ENCODE measurements around the gene KNDC1. TPM values are rescaled to one million over a fixed set of nuclear protein-coding genes. Genes with fewer than 3 reads are reported as not detected.

The KNDC1 gene
- total and polyA plus RNA-seq, 3 donors from 2014 or later, result 4.2 to 19.8 (median 13.3) TPM

GRCh38 chr10:133266056-133266795, 106.2 kb downstream of the KNDC1 start:
- Histone ChIP-seq H3K36me3 (ENCODE audit: low read depth, missing control alignments) (no peaks in the 10 kb centered on the region), H3K4me1 (no peaks in the 10 kb centered on the region), H3K27me3 (no peaks in the 10 kb centered on the region), H3K27ac (no peak overlapping the region), H3K4me3 (no peak overlapping the region), H3K9me3 (no peaks in the 10 kb centered on the region)
- intact Hi-C loops (cut with DNase I; ENCODE audit: low total_unique reads), result no loop called here
- DNase-seq, result no peak
- no peak for TF ChIP-seq POLR2A (IDR thresholded peaks at IDR 0.05)
- TF ChIP-seq, protein P1, sequence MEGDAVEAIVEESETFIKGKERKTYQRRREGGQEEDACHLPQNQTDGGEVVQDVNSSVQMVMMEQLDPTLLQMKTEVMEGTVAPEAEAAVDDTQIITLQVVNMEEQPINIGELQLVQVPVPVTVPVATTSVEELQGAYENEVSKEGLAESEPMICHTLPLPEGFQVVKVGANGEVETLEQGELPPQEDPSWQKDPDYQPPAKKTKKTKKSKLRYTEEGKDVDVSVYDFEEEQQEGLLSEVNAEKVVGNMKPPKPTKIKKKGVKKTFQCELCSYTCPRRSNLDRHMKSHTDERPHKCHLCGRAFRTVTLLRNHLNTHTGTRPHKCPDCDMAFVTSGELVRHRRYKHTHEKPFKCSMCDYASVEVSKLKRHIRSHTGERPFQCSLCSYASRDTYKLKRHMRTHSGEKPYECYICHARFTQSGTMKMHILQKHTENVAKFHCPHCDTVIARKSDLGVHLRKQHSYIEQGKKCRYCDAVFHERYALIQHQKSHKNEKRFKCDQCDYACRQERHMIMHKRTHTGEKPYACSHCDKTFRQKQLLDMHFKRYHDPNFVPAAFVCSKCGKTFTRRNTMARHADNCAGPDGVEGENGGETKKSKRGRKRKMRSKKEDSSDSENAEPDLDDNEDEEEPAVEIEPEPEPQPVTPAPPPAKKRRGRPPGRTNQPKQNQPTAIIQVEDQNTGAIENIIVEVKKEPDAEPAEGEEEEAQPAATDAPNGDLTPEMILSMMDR (IDR thresholded peaks at IDR 0.05), result no peak
- 90 to 91% methylated on average over 17 to 21 of the region's 21 CpGs for WGBS, 2 donors

DNA sequence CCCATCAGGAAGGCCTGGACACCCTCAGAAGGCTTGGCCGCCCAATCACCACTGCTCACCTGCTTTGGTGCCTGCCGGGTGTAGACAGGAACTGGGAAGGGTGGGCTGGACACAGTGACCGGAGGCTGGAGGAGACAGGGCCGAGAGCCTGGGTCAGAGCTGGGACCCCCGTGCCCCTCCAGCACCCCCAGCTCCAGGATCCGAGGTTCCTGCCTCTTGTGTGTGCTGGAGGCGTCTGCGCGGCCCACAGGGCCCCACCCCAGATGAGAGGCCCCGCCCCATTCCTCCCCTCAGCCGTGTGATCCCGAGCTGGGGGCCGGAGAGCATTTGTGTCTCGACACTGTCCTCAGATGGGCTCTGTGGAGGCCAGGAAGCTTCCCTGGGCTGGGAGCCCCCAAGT, 107.3 kb downstream of the KNDC1 start:
- intact Hi-C loops (cut with DNase I; ENCODE audit: low total_unique reads), result no loop called here
- no peaks in the 10 kb centered on the region for H3K36me3 ChIP-seq (ENCODE audit: low read depth, missing control alignments)
- H3K27ac ChIP-seq, result no peak overlapping the region
- no peaks in the 10 kb centered on the region for H3K9me3 ChIP-seq
- WGBS, 2 donors, result 85 to 91% methylated on average over 8 to 14 of the region's 14 CpGs
- H3K4me1 ChIP-seq, result no peaks in the 10 kb centered on the region
- no peaks in the 10 kb centered on the region for H3K27me3 ChIP-seq
- no peak for TF ChIP-seq POLR2A (IDR thresholded peaks at IDR 0.05)
- TF ChIP-seq, protein P1 (IDR thresholded peaks at IDR 0.05), result no peak
- no peak overlapping the region for H3K4me3 ChIP-seq
- DNase-seq, result no peak

GRCh38 chr10:133267829-133268228, 107.8 kb downstream of the KNDC1 start:
- 91 to 96% methylated on average over 12 to 22 of the region's 22 CpGs for WGBS, 2 donors
- Histone ChIP-seq H3K4me3 (no peak overlapping the region), H3K27ac (no peak overlapping the region), H3K36me3 (ENCODE audit: low read depth, missing control alignments) (no peaks in the 10 kb centered on the region), H3K4me1 (no peaks in the 10 kb centered on the region), H3K9me3 (no peaks in the 10 kb centered on the region), H3K27me3 (no peaks in the 10 kb centered on the region)
- intact Hi-C loops (cut with DNase I; ENCODE audit: low total_unique reads), result no loop called here
- no peak for DNase-seq
- no peak for TF ChIP-seq POLR2A (IDR thresholded peaks at IDR 0.05)
- TF ChIP-seq, protein P1 (IDR thresholded peaks at IDR 0.05), result no peak

GRCh38 chr10:133268532-133268931, 108.5 kb downstream of the KNDC1 start:
- Histone ChIP-seq H3K4me3 (no peak overlapping the region), H3K27ac (no peak overlapping the region), H3K9me3 (no peaks in the 10 kb centered on the region), H3K4me1 (no peaks in the 10 kb centered on the region), H3K36me3 (ENCODE audit: low read depth, missing control alignments) (no peaks in the 10 kb centered on the region), H3K27me3 (no peaks in the 10 kb centered on the region)
- DNase-seq, result no peak
- TF ChIP-seq, protein P1 (IDR thresholded peaks at IDR 0.05), result no peak
- WGBS, 2 donors, result 96% methylated on average over 12 to 22 of the region's 22 CpGs
- intact Hi-C loops (cut with DNase I; ENCODE audit: low total_unique reads), result no loop called here

DNA sequence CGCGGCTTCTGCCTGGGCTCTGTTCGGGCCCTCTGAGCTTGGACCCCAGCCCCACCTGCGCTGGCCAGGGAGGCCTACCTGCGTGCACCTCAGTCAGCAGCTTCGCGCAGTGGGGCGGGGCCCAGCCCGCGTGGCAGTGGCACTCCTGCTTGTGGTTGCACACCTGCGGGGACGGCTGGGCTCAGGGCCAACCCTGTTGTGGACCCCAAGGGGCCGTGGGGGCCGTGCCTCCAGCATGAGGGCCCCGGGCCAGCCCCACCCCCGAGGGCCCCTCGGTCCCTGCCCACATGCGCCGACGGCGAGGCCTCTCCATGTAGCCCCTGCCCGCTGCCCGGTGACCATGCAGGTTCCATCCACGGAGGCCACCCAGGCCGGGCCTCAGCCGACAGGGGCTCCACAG, 109.3 kb downstream of the KNDC1 start:
- intact Hi-C loops (cut with DNase I; ENCODE audit: low total_unique reads), result no loop called here
- Histone ChIP-seq H3K4me1 (no peaks in the 10 kb centered on the region), H3K27me3 (no peaks in the 10 kb centered on the region), H3K27ac (no peak overlapping the region), H3K36me3 (ENCODE audit: low read depth, missing control alignments) (no peaks in the 10 kb centered on the region), H3K4me3 (no peak overlapping the region), H3K9me3 (no peaks in the 10 kb centered on the region)
- TF ChIP-seq POLR2A (IDR thresholded peaks at IDR 0.05), result no peak
- TF ChIP-seq, protein P1 (IDR thresholded peaks at IDR 0.05), result no peak
- 96% methylated on average over 16 of the region's 26 CpGs; no CpG with 5 or more reads in 1 of the 2 donors for WGBS, 2 donors
- no peak for DNase-seq
